GM23248 (cell line): ENCODE data around the gene SYNPR. TPM values are rescaled to one million over a fixed set of nuclear protein-coding genes. Genes with fewer than 3 reads are reported as not detected.

Experiments
- DNase-seq: peaks from one replicate; pipeline ENCODE4 v3.0.0-alpha.2; 2015
- H2AFZ ChIP-seq: fragments of 200-600 bp; sonication (generic); 2 replicates; pipeline ENCODE4 v1.6.1; 2016; ENCODE audit warnings: antibody characterized with exemption
- H3F3A ChIP-seq: fragments of 200-600 bp; sonication (generic); 2 replicates; pipeline ENCODE4 v1.6.1; 2016; ENCODE audit warnings: mild to moderate bottlenecking, antibody characterized with exemption, mixed run types; ENCODE audit not compliant: insufficient read depth
- H3K27ac ChIP-seq: fragments of 200-600 bp; sonication (generic); 2 replicates; pipeline ENCODE4 v1.5.1; 2016; ENCODE audit warnings: mild to moderate bottlenecking
- H3K27me3 ChIP-seq: fragments of 200-600 bp; sonication (generic); replicated peaks from 2 replicates; pipeline ENCODE4 v1.6.1; 2016; ENCODE audit warnings: mild to moderate bottlenecking; ENCODE audit not compliant: insufficient read depth
- H3K36me3 ChIP-seq: fragments of 200-600 bp; sonication (generic); 2 replicates; pipeline ENCODE4 v1.6.1; 2016; ENCODE audit warnings: low read depth, mild to moderate bottlenecking
- H3K4me1 ChIP-seq: fragments of 200-600 bp; sonication (generic); 2 replicates; pipeline ENCODE4 v1.6.1; 2016; ENCODE audit warnings: mild to moderate bottlenecking; ENCODE audit not compliant: insufficient read depth
- H3K4me2 ChIP-seq: fragments of 200-600 bp; sonication (generic); one replicate; pipeline ENCODE4 v1.6.1; 2016; ENCODE audit warnings: mild to moderate bottlenecking; ENCODE audit not compliant: unreplicated experiment
- H3K4me3 ChIP-seq: fragments of 200-600 bp; sonication (generic); 2 replicates; pipeline ENCODE4 v1.5.1; 2016; ENCODE audit warnings: mild to moderate bottlenecking
- H3K79me2 ChIP-seq: fragments of 200-600 bp; sonication (generic); 2 replicates; pipeline ENCODE4 v1.6.1; 2016; ENCODE audit warnings: mild to moderate bottlenecking; ENCODE audit not compliant: insufficient read depth
- H3K9ac ChIP-seq: fragments of 200-600 bp; sonication (generic); 2 replicates; pipeline ENCODE4 v1.6.1; 2016; ENCODE audit warnings: mild to moderate bottlenecking
- H3K9me2 ChIP-seq: fragments of 200-600 bp; sonication (generic); 2 replicates; pipeline ENCODE4 v1.6.1; 2016; ENCODE audit warnings: mixed run types, mild to moderate bottlenecking, moderate library complexity; ENCODE audit not compliant: insufficient read depth
- H3K9me3 ChIP-seq: fragments of 200-600 bp; sonication (generic); one replicate; pipeline ENCODE4 v1.6.1; 2017; ENCODE audit warnings: low read depth
- H4K20me1 ChIP-seq: fragments of 200-600 bp; sonication (generic); 2 replicates; pipeline ENCODE4 v1.6.0; 2016; ENCODE audit not compliant: insufficient read depth
- EZH2 ChIP-seq: fragments of 200-600 bp; sonication (generic); IDR thresholded peaks from 2 replicates; pipeline ENCODE4 v1.6.1; 2018; ENCODE audit warnings: antibody characterized with exemption, mild to moderate bottlenecking; ENCODE audit not compliant: insufficient read depth, poor library complexity, severe bottlenecking
- EZH2phosphoT487 ChIP-seq: fragments of 200-600 bp; sonication (generic); IDR thresholded peaks from 2 replicates; pipeline ENCODE4 v1.6.1; 2018; ENCODE audit warnings: antibody characterized with exemption, moderate library complexity, mild to moderate bottlenecking, low read depth; ENCODE audit not compliant: insufficient read depth
- WGBS, 2 experiments: methylation state at CpG; one replicate each; pipeline ENCODE4 v1.1.6; 2015 to 2017; ENCODE audit warnings: low lambda C conversion rate in 2 of 2, low coverage in 1 of 2; ENCODE audit errors: missing lambda C conversion rate in 2 of 2; 5-methylcytosine and 5-hydroxymethylcytosine counted together
- in situ Hi-C: fragments of 300-500 bp; cut with MboI; formaldehyde crosslinking; loops from 2 replicates; pipeline ENCODE4 v1.15.0; 2020
- polyA plus RNA-seq: library from polyadenylated mRNA; unstranded; fragments of >200 nt; fragmentation: Nextera tagmentation; extraction: Ambion mirVana; gene quantifications from 2 replicates; pipeline ENCODE4 v1.2.1, GENCODE V29; 2016
- total RNA-seq: library from RNA; depleted of rRNA; stranded (reverse); fragments of >200 nt; shearing (Covaris generic); gene quantifications from 2 replicates; pipeline ENCODE4 v1.2.3, GENCODE V29; 2014

Gene SYNPR
- total and polyA plus RNA-seq, 2 experiments from 2014 or later: not detected

GRCh38 chr3:63442918-63443317 is 164.8 kb downstream of the SYNPR start:
- no peak for DNase-seq
- TF ChIP-seq EZH2phosphoT487 (no peak), EZH2 (no peak)
- H3K9ac ChIP-seq: no peak overlapping the region
- WGBS, 2 experiments: 4% methylated on average over 3 of the region's 3 CpGs
- H4K20me1 ChIP-seq: no peaks in the 10 kb centered on the region
- H3K27me3 ChIP-seq: peaks cover 30% of the 10 kb centered on the region
- H3K36me3 ChIP-seq: no peaks in the 10 kb centered on the region
- no peaks in the 10 kb centered on the region for H3K79me2 ChIP-seq
- in situ Hi-C loops: no loop called here
- no peak overlapping the region for H3K4me2 ChIP-seq
- H3K9me2 ChIP-seq: no peaks in the 10 kb centered on the region
- H3K27ac ChIP-seq: no peak overlapping the region
- no peaks in the 10 kb centered on the region for H3K9me3 ChIP-seq
- H3K4me1 ChIP-seq: no peaks in the 10 kb centered on the region
- no peaks in the 10 kb centered on the region for H3F3A ChIP-seq
- H2AFZ ChIP-seq: no peak overlapping the region
- no peak overlapping the region for H3K4me3 ChIP-seq

GRCh38 chr3:63450023-63450422 is 171.9 kb downstream of the SYNPR start:
- H3K4me2 ChIP-seq: no peak overlapping the region
- no peak overlapping the region for H2AFZ ChIP-seq
- WGBS, 2 experiments: 60 to 68% methylated on average over 3 of the region's 3 CpGs

GRCh38 chr3:63450634-63451363 is 172.7 kb downstream of the SYNPR start:
- 0 out of 2 replicates have a peak, but pooled peaks cover 6% of the 10 kb centered on the region for H3F3A ChIP-seq
- no peak overlapping the region for H2AFZ ChIP-seq
- H3K9ac ChIP-seq: no peak overlapping the region
- H3K27me3 ChIP-seq: peaks cover 10% of the 10 kb centered on the region; the same call in 1 of the 2 replicates
- H3K4me3 ChIP-seq: no peak overlapping the region
- H3K9me3 ChIP-seq: no peaks in the 10 kb centered on the region
- WGBS, 2 experiments: 62 to 64% methylated on average over 5 of the region's 5 CpGs
- no peaks in the 10 kb centered on the region for H4K20me1 ChIP-seq
- no peaks in the 10 kb centered on the region for H3K9me2 ChIP-seq
- H3K27ac ChIP-seq: no peak overlapping the region
- no peaks in the 10 kb centered on the region for H3K79me2 ChIP-seq
- H3K4me2 ChIP-seq: no peak overlapping the region
- DNase-seq: peak; percentile 37
- H3K36me3 ChIP-seq: no peaks in the 10 kb centered on the region
- TF ChIP-seq EZH2phosphoT487 (no peak), EZH2 (no peak)
- H3K4me1 ChIP-seq: peaks cover 13% of the 10 kb centered on the region
- in situ Hi-C loops: no loop called here

More at GRCh38 chr3:63450023-63450422, 171.9 kb downstream of the SYNPR start:
- peak; percentile 50 for DNase-seq
- Histone ChIP-seq H3K4me1 (peaks cover 13% of the 10 kb centered on the region), H3K9me3 (no peaks in the 10 kb centered on the region), H3K27ac (no peak overlapping the region), H3K9me2 (no peaks in the 10 kb centered on the region), H4K20me1 (no peaks in the 10 kb centered on the region), H3K27me3 (peaks cover 10% of the 10 kb centered on the region; the same call in 1 of the 2 replicates), H3K4me3 (no peak overlapping the region), H3K36me3 (no peaks in the 10 kb centered on the region), H3K79me2 (no peaks in the 10 kb centered on the region), H3K9ac (no peak overlapping the region), H3F3A (0 out of 2 replicates have a peak, but pooled peaks cover 6% of the 10 kb centered on the region)
- in situ Hi-C loops: no loop called here
- no peak for TF ChIP-seq EZH2
- no peak for TF ChIP-seq EZH2phosphoT487

- in situ Hi-C loops: no loop called here
- Histone ChIP-seq H3K27ac (no peak overlapping the region), H3K27me3 (peaks cover 5% of the 10 kb centered on the region; the same call in 1 of the 2 replicates), H3K36me3 (no peaks in the 10 kb centered on the region), H3K4me3 (no peak overlapping the region), H4K20me1 (no peaks in the 10 kb centered on the region), H3K79me2 (no peaks in the 10 kb centered on the region), H3F3A (no peaks in the 10 kb centered on the region), H3K4me2 (no peak overlapping the region), H3K9ac (no peak overlapping the region), H3K9me3 (no peaks in the 10 kb centered on the region), H3K9me2 (no peaks in the 10 kb centered on the region), H3K4me1 (no peaks in the 10 kb centered on the region), H2AFZ (no peak overlapping the region)
- TF ChIP-seq EZH2phosphoT487 (no peak), EZH2 (no peak)
- 70 to 72% methylated on average over 6 of the region's 6 CpGs for WGBS, 2 experiments
- no peak for DNase-seq
Observed at GRCh38 chr3:63456901-63457300, 178.8 kb downstream of the SYNPR start.
